NCI-H1105 treated with DMSO at 0.1 percent for 48 hours (cell line): ENCODE results near the gene ATP11A.
"Not testable (repeated sequence)": the region's sequence is repeated elsewhere in the genome, so short reads cannot be mapped to it uniquely, and the experiment has no call there.

Experiments used
- DNase-seq: peaks from one replicate; lab custom pipeline; 2025; lab: John Stamatoyannopoulos, UW

ATP11A gene

DNA sequence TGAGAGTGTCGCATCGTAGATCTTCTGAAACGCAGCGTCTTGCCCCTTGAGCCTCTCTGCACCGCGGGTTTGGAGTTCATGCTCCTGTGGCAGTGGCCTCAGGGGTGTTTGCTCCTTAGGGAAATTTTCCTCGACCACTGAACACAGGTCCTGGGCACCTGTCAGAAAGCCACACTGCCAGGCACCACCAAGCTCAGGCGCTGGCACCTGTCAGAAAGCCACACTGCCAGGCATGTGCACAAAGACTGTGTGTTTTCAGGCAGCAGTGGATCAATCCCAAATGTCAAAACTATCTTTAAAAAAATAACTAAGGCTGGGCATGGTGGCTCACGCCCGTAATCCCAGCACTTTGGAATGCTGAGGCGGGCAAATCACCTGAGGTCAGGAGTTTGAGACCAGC is 87.1 kb downstream of the ATP11A start:
- DNase-seq, result no peak

- no peak for DNase-seq
Observed at GRCh38 chr13:112777637-112778406, 88.0 kb downstream of the ATP11A start.

GRCh38 chr13:112779856-112780604 is 90.2 kb downstream of the ATP11A start:
- DNase-seq, result no peak

DNA sequence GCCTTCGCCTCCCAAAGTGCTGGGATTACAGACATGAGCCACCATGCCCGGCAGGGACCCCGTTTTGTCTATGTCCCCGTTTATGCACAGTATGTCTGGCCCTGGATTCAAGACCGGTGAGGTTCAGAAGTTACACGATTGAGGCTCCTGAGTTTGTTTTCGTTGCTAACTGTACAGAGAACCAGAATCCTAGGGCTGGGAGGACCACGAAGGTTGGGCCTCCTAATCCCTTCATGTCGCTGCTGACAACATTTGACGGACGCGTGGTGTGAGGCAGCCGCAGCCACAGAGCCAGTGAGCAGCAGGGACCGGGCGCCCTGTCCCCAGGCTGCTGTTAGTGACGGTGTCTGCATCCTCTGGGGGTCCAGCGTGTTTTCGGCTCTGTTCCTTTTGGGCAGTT is 91.4 kb downstream of the ATP11A start:
- no peak for DNase-seq

DNA sequence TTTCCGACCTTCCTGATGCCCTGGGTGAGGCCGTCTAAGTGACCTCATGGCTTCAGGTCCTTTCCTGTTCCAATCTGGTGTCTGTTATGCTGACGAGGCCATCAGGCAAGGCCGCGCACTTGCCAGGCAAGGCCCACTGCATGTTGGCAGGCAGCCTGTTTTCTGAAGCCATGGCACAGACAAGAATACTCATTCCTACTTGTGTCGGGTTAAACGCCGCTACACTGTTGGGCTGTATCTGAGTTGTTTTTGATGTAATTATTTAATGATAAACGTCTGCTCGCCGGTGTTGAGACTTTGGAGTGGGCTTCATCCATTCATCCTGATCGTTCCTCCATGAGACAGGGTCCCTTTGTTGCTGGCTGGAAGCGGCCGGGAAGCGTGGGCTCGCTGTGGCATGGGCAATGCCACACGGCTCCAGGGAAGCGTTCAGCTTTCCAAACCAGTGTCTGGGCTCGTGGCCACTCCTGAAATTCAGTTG is 92.1 kb downstream of the ATP11A start:
- DNase-seq, result peak; percentile 44

DNA sequence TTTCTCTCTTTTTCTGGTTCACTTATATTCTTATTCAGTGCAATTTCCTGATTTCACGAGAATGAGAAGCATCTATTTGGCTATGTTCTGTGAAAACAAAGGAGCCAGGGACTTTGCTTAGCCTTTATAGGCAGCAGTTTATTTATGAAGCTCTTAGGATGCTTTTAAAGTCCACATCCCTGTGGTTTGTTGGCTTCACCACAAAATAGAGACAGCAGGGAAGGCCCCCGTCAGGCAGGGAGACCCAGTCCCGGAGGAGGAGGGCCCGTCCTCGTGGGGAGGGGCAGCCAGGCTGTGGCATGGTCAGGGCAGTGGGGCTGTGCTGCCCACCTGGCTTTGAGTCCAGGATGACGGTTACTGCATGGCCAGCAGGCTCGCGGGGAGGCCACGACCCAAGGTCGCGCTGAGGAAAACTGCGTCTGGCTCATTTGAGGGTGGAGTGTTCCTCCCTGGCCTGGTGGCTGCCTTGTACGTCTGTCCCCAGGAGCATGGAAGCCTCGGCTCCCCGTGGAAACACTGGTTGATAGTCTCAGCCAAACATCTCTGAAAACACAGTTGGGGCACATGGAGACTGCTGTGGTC is 92.7 kb downstream of the ATP11A start:
- no peak for DNase-seq

DNA sequence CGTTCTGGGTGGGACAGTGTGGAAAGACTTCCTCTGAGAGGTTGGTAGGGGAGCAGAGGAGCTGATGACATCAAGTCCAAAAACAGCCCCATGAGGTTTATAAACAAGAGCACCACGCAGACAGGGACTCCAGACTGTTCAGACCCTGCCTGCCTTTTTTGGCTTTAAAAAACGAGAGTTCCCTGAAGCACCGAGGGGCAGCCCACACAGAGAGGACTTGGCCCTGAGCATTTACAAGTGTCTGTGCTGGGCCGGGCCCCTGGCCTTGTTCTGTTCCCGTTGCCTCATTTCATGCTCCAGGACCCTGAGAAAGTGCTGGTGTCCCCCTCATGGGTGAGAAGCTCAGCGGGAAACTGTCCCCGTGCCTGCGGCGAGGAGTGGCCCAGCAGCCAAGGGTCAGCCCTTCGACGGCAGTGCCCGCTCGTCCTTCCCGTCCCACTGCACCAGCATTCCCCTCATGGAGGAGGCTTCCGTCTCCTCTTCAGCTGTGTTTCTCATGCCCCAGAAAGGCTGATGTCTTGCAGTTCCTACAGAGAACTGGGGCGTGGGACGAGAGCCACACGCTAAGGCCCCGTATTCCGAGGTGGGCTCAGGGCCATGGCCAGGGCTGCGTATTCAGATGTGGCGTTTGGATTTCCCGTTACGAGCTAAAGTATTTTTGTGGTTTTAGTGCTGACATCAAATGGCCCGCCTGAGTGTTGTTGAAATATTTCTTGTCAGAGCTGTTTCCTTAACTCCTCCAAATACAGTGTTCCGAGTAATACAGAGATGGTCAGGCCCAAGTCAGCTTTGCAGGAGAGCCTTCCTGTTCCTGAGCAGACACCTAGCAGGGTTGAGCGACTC is 93.5 kb downstream of the ATP11A start:
- DNase-seq, result no peak

GRCh38 chr13:112783978-112784371 is 94.1 kb downstream of the ATP11A start:
- DNase-seq, result no peak

- no peak for DNase-seq
Observed at GRCh38 chr13:112784811-112785482, 95.1 kb downstream of the ATP11A start.

DNA sequence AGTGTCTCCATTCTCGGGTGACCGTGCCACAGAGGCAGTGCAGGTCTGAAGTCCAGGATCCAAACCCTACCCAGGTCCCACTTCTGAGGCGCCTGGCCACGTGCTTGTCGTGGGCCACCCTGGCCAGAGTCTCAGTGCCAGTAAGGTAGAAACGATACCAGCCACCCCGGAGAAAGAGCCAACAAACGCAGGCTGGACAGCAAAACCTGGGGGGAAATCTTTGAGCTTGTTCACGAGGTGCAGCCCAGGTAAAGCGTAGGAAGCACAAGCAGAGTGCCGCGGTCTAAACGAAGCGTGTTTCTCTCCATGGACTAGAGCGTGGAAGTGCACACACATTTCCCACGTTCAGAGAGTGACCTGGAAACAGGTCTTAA is 95.6 kb downstream of the ATP11A start:
- DNase-seq, result no peak

DNA sequence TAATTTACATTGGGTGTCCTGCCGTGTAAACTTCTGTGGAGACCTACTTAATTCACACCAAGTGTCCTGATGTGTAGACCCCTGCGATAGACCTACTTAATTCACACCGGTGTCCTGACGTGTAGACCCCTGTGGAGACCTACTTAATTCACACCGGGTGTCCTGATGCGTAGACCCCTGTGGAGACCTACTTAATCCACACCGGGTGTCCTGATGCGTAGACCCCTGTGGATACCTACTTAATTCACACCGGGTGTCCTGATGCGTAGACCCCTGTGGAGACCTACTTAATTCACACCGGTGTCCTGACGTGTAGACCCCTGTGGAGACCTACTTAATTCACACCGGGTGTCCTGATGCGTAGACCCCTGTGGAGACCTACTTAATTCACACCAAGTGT is 97.0 kb downstream of the ATP11A start:
- not testable (repeated sequence) for DNase-seq

DNA sequence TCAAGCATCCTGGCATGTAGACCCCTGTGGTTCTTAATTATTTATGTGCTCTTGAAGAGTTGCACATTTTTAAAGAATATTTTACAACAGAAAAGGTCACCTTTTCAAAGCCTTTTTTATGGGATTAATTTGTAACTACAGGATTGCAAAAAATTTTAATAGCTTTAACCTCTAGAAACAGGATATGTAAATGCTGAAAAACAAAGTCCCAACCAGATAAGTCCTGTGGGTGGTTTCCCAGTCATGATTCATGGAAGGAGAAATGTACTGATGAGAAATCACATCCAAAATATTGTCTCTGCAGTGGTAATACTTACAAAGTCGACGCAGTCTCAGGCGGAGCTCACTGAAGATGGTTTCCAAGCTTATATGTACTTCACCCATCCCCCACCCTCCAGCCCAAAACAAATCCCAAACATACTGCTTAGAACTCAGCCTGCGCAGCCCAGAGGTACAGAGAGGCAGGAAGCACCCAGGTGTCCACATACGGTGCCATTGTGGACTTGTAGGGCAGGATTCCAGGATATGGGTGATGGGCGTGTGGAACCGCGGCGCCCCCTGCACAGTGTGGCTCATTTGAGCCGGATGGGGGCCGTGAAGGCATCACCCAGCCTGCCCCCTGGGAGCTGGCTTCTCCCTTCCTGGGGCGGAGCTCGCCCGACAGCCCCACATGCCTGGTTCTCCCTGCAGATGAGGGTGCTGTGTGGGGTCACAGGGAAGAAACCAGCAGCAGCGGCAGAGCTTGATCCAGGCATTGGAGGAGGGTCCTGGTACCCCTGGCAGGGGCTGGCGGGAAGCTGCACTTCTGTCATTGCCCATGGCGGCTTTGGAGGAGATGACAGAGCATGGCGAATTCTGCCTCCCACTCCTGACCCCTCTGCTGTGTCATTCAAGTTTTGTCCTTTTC is 101.2 kb downstream of the ATP11A start:
- no peak for DNase-seq

GRCh38 chr13:112791663-112792440 is 102.0 kb downstream of the ATP11A start:
- DNase-seq, result no peak

- DNase-seq, result no peak
Observed at GRCh38 chr13:112792511-112792910, 102.7 kb downstream of the ATP11A start.

DNA sequence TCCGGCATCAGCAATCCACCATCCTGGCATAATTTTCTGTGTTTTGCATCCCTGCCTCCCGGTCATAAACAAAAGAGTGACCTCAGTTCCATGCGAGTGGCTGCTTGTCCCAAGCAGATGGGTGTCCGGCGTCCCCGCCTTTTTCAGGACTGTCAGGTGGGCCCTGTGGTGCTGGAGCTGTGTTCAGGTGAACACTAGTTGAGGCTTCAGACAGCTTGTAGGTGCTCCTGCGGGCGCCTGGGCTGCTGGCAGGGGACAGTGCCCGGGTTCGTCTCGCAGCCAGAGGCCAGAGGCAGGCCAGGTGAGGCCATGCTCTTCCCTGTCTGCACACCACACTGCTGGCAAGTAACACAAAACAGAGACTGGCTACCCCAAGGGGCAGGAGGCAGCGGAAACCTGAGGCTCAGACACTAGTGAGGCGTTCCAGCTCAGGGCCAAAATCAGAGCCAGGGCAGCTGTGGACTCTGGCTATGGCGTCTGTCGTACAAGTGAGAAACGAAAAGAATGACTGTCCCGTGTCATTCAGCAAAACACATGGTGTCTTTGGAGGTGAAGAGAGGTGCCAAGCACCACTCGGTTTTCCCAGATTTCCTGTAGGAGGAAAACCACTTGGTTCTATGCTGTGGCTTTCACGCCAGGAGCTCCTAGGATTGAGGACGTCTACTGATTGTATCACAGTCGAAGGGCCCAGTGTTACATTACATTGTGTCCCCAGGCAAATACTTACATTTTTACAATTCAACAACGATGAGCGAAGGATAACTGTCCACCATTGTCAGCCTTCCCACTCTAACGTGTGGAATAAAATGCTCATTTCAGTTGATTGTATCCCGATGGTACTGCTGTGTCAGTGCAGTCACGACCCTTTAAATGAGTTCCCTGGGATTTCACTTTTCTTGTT is 104.0 kb downstream of the ATP11A start:
- no peak for DNase-seq

DNA sequence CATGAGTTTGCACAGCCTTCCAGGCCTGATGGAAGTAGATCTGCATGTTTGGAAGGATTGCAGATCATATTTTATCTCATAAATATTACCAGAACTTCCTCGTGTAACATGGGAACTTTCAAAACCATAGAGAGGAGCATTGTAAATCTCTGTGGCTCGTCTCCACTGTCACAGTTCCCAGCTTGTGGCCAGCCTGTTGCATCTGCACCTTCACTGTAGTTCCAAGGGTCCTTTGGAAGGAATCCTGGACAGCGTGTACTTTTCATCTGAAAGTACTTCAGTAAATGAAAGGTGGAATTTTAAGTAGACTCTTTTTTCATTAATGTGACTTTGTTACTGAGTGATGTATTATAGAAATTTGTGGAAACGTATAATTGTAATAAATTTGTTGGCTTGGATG is 105.4 kb downstream of the ATP11A start:
- DNase-seq, result no peak

DNA sequence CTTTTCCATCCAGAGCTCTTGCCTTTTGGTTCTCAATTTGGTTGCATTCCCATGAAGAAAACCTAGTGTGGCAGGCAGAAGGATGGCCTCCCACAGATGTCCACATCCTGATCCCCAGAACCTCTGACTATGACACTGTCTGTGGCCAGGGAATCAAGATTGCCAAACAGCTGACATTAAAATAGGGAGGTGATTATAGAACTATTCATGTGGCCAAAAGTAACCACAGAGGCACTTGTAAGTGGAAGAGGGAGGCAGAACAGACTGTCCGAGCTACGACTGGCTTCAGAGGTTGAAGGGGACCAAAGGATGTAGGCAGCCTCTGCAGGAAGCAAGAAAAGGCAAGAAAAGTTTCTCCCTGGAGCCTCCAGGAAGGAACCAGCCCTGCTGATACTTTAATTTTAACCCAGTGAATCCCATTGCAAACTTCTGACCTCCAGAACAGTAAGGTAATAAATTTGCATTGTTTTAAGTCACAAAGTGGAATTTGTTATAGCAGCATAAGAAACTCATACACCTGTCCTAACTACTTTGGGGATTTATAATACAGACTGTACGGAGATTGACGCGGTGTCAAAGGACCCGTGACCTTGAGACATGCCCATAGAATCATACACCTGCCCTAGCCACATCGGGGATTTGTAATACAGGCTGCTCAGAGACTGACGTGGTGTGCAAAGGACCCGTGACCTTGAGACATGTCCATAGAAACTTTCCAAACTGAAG is 106.5 kb downstream of the ATP11A start:
- DNase-seq, result no peak

DNA sequence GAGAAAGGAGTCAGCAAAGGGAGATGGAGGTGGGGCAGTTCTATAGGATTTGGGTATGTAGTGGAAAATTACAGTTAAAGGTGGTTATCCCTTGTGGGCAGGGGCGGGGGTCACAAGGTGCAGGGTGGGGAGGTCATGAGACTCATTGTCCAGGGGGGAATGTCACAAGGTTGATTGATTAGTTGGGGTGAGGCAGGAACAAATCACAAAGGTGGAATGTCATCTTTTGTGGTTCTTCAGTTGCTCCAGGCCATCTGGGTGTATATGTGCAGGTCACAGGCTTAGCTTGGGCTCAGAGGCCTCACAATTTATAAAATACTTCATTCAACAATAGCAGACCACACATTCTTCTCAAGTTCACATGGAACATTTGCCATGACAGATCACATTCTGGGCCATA is 109.6 kb downstream of the ATP11A start:
- no peak for DNase-seq
